Suprapubic skin (tissue), 3 donors: ENCODE data around the gene COL20A1.

ENCODE experiments used
- EP300 ChIP-seq: sonication (generic); formaldehyde crosslinking; IDR thresholded peaks from one replicate; pipeline ENCODE4 v1.6.1; 2017; ENCODE audit warnings: antibody characterized with exemption
- POLR2A ChIP-seq, 2 donors: fragments of 450-650 bp; IDR thresholded peaks; one replicate each; pipeline ENCODE4 v1.6.1; 2017; ENCODE audit warnings: antibody characterized with exemption in 2 of 2, mild to moderate bottlenecking in 2 of 2, moderate library complexity in 2 of 2
- TF ChIP-seq, protein P1 (sequence below), 2 donors: fragments of 200-600 bp in 1 of 2; fragments of 450-650 bp in 1 of 2; sonication (generic) in 1 of 2; IDR thresholded peaks; one replicate each; pipeline ENCODE4 v1.5.1; 2016 to 2019; ENCODE audit warnings: antibody characterized with exemption in 2 of 2, mild to moderate bottlenecking in 1 of 2, moderate library complexity in 1 of 2

DNA sequence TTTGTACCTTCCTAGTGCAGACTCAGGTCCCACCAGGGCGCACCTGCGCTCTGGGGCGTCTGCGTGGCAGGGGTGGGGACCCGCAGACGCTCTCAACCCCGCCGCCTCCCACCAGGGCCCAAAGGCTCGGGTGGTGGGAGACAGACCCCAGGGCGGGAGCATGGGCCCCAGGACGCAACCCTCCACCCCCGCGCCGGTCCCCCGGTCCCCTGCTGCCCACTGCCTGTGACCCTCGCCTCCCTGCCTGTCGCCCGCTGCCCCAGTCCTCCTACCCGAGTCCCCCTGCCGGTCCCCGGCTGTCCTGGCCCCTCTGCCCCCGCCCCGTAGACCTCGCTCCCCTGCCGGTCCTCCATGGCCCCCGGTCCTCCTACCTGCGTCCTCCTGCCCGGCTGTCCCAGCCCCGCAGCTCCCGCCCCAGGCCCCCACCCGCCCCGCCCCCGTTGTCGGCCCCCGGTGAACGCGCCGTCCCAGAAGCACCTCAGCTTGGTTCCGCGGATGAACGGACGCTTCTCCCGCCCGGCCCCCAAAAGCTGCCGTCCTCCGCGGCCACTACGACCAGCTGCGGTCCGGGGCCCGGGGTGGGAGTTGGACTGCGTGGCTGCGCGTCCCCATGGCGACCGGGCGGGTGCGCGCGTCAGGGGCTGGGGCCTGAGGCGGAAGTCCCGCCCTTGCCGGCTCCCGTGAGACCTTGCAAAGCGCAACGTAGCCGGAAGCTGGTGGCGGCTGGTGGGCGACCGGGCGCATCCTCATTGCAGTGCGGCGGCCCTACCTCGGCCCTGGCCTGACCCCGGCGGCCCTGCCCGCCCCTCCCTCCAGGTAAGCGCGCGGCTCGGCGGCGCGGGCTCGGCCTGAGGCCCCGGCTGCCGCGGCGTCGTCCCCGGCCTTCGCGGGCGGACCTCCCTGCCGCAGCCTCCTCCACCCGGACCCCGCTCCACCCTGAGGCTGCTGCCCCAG is 20.6 kb upstream of the COL20A1 start, which contains the start of gene ARFGAP1:
- TF ChIP-seq, protein P1, sequence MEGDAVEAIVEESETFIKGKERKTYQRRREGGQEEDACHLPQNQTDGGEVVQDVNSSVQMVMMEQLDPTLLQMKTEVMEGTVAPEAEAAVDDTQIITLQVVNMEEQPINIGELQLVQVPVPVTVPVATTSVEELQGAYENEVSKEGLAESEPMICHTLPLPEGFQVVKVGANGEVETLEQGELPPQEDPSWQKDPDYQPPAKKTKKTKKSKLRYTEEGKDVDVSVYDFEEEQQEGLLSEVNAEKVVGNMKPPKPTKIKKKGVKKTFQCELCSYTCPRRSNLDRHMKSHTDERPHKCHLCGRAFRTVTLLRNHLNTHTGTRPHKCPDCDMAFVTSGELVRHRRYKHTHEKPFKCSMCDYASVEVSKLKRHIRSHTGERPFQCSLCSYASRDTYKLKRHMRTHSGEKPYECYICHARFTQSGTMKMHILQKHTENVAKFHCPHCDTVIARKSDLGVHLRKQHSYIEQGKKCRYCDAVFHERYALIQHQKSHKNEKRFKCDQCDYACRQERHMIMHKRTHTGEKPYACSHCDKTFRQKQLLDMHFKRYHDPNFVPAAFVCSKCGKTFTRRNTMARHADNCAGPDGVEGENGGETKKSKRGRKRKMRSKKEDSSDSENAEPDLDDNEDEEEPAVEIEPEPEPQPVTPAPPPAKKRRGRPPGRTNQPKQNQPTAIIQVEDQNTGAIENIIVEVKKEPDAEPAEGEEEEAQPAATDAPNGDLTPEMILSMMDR (IDR thresholded peaks at IDR 0.05), result no peak
- TF ChIP-seq POLR2A (IDR thresholded peaks at IDR 0.05) (peak in 1 of 2 donors; percentile 41), EP300 (no peak)
